NT2/D1 (cell line): ENCODE data around the gene STX2.

Experiments
- YY1 ChIP-seq: IDR thresholded peaks from 2 replicates; pipeline ENCODE4 v1.6.1; 2011; ENCODE audit not compliant: insufficient read length, insufficient read depth
- ZNF274 ChIP-seq: IDR thresholded peaks from 2 replicates; pipeline ENCODE4 v1.6.1; 2011; ENCODE audit warnings: mild to moderate bottlenecking, low read depth, low read length

GRCh38 chr12:130791629-130792028 is 47.4 kb downstream of the STX2 start:
- TF ChIP-seq YY1 (no peak), ZNF274 (no peak)
